HUES6 (cell line): ENCODE measurements around the gene TMEM144.
"Not testable (repeated sequence)": the region's sequence is repeated elsewhere in the genome, so short reads cannot be mapped to it uniquely, and the experiment has no call there.

ENCODE experiments used
- H3K27ac ChIP-seq: 2 replicates; pipeline ENCODE4 v1.7.0; 2013; ENCODE audit warnings: low read depth, mild to moderate bottlenecking, low read length, inconsistent platforms
- H3K27me3 ChIP-seq: 2 replicates; pipeline ENCODE4 v1.6.1; 2013; ENCODE audit warnings: low read length; ENCODE audit not compliant: control insufficient read depth, insufficient read depth
- H3K36me3 ChIP-seq: 2 replicates; pipeline ENCODE4 v1.6.1; 2013; ENCODE audit warnings: low read length; ENCODE audit not compliant: control insufficient read depth, insufficient read depth
- H3K4me1 ChIP-seq: 2 replicates; pipeline ENCODE4 v1.6.1; 2013; ENCODE audit warnings: low read length; ENCODE audit not compliant: control insufficient read depth, insufficient read depth
- H3K4me3 ChIP-seq: 2 replicates; pipeline ENCODE4 v1.5.1; 2013; ENCODE audit warnings: low read depth, low read length
- H3K9ac ChIP-seq: one replicate; pipeline ENCODE4 v1.6.1; 2013; ENCODE audit warnings: mild to moderate bottlenecking, low read length
- H3K9me3 ChIP-seq: 2 replicates; pipeline ENCODE4 v1.6.1; 2013; ENCODE audit warnings: low read depth, low read length; ENCODE audit not compliant: control insufficient read depth, insufficient read depth

TMEM144 gene

DNA sequence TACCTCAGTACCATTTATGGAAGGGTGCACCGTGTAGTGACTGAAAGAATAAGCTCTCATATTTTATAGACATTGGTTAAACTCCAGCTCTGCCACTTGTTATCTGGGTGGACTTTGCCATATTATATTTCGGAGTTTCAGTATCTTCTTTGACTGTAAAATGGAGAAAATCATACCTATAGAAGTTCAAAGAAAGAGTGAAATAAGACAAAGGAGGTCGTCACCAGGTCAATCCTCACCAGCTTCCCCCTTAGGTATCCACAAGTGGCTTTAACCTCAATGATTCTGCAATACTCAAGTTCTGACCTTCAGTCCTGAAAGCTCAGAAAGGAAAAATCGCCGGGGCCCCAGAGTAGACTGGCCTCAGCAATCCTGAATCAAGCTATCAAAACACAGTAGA lies 64.3 kb downstream of the TMEM144 start:
- H3K36me3 ChIP-seq: no peaks in the 10 kb centered on the region
- no peaks in the 10 kb centered on the region for H3K27me3 ChIP-seq
- H3K9me3 ChIP-seq: no peaks in the 10 kb centered on the region
- H3K4me1 ChIP-seq: peaks cover 12% of the 10 kb centered on the region; the same call in 1 of the 2 replicates
- H3K27ac ChIP-seq: no peak overlapping the region
- no peak overlapping the region for H3K4me3 ChIP-seq
- H3K9ac ChIP-seq: no peak overlapping the region

- H3K9ac ChIP-seq: no peak overlapping the region
- H3K27me3 ChIP-seq: no peaks in the 10 kb centered on the region
- H3K9me3 ChIP-seq: no peaks in the 10 kb centered on the region
- H3K27ac ChIP-seq: no peak overlapping the region
- H3K36me3 ChIP-seq: no peaks in the 10 kb centered on the region
- H3K4me1 ChIP-seq: peaks cover 12% of the 10 kb centered on the region; the same call in 1 of the 2 replicates
- no peak overlapping the region for H3K4me3 ChIP-seq
Measured at GRCh38 chr4:158277558-158277957, 67.3 kb downstream of the TMEM144 start.

- not testable (repeated sequence) for H3K27me3 ChIP-seq, H3K36me3 ChIP-seq, H3K9ac ChIP-seq, H3K4me1 ChIP-seq, H3K27ac ChIP-seq, H3K9me3 ChIP-seq, H3K4me3 ChIP-seq
Measured at GRCh38 chr4:158279052-158279451, 68.8 kb downstream of the TMEM144 start.

DNA sequence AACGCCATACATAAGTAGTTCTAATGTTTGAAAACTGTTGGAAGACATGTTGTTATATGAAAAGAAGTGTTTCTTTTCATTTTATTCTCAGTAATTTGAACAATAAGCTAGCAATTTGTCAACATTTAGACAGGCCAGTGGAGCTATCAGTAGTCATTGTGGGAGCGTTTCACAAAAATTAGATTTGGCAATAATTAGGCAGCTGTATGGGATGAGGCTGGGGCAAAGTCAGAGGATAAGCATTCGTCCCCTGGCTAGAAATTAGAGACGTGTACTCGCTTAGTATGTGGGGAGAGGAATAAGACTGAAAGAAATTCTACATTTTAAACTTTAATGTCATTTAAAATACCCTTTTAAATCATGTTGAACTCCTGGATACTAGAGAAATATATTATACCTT lies 70.6 kb downstream of the TMEM144 start:
- Histone ChIP-seq H3K9ac (no peak overlapping the region), H3K4me1 (peaks cover 1% of the 10 kb centered on the region; the same call in 1 of the 2 replicates), H3K9me3 (no peaks in the 10 kb centered on the region), H3K4me3 (no peak overlapping the region), H3K36me3 (no peaks in the 10 kb centered on the region), H3K27me3 (no peaks in the 10 kb centered on the region), H3K27ac (no peak overlapping the region)

DNA sequence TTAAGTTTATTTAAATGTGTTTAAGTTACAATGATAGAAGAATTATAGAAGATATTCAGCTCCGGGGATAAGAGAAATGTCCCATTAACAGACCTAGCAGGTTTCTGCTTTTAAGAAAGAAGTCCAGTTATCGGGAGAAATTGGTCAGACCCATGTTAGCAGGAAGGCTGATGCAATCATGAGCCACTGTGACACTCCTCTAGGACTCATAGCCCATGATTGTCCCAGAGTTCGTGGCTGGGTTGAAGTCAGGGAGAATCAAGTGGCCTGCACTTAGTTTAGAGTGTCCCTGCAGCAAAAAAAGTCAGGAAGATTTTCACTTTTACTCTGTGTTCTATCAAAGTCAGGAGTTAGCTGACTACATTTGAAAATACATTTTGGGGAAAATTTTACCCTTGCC lies 72.0 kb downstream of the TMEM144 start:
- Histone ChIP-seq H3K4me1 (peaks cover 11% of the 10 kb centered on the region; the same call in 1 of the 2 replicates), H3K27me3 (no peaks in the 10 kb centered on the region), H3K9ac (no peak overlapping the region), H3K27ac (no peak overlapping the region), H3K4me3 (no peak overlapping the region), H3K9me3 (no peaks in the 10 kb centered on the region), H3K36me3 (no peaks in the 10 kb centered on the region)

DNA sequence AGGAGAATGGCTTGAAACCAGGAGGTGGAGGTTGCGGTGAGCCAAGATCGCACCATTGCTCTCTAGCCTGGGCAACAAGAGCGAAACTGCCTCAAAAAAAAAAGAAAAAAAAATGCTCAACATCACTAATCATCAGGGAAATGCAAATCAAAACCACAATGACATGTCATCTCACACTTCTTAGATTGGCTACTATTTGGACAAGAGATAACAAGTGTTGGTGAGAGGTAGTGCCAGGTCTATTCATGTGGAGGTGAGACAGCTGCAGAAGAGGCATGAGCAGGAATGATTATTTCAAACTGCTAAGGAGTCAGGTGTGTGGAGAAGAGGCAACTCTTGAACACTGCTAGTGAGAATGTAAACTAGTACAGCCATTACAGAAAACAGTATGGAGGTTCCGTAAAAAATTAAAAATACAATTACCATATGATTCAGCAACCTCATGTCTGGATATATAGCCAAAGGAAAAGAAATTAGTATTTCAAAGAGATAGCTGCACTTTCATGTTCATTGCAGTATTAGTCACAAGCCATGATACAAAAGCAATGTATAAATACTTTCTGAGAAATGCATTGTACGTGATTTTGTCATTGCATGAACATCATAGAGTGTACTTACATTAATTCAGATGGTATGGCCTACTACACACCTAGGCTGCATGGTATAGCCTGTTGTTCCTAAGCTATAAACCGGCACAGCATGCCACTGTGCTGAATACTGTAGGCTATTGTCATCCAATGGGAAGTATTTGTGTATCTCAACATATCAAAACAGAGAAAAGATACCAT lies 75.3 kb downstream of the TMEM144 start:
- no peaks in the 10 kb centered on the region for H3K36me3 ChIP-seq
- H3K27ac ChIP-seq: no peak overlapping the region
- H3K4me1 ChIP-seq: peaks cover 12% of the 10 kb centered on the region; the same call in 1 of the 2 replicates
- no peaks in the 10 kb centered on the region for H3K9me3 ChIP-seq
- no peaks in the 10 kb centered on the region for H3K27me3 ChIP-seq
- H3K9ac ChIP-seq: no peak overlapping the region
- H3K4me3 ChIP-seq: no peak overlapping the region

GRCh38 chr4:158290912-158291311 lies 80.6 kb downstream of the TMEM144 start:
- Histone ChIP-seq H3K36me3 (no peaks in the 10 kb centered on the region), H3K9me3 (peaks cover 11% of the 10 kb centered on the region), H3K27ac (no peak overlapping the region), H3K4me1 (peaks cover 34% of the 10 kb centered on the region; the same call in 1 of the 2 replicates), H3K4me3 (no peak overlapping the region), H3K27me3 (peaks cover 15% of the 10 kb centered on the region; the same call in 1 of the 2 replicates), H3K9ac (no peak overlapping the region)

DNA sequence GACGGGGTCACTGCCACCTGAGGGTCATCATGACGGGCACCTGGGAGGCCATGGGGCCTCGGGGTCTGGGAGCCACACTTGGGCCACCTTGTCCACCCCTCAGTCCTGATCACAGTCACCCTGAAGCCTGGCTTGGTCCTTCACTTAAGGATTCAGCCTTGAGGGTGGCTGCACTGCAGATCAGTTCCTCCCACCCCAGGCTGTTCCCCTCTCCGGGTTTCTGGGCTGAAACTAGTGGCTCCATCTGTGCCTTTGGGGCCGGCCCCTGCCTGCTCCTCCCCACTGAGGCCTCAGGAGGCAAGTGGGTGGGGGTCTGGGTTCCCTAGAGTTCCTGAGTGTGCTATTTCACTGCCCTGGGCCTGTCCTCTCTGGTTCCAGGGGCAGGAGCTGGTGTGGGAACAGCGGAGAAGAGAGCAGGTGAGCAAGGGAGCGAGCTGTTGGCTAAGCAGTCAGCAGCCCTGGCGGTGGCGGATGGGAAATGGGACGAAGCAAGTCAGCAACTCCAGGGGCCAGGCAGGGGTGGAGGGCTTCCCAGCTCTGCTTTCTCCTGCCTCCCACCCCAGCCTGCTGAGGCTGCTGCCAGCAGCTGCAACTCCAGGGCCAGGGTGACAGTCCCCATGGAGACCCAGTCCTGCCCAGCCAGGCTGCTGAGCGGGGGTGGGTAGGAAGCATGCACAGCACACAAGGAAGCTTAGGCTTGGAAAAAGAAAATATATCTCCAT lies 81.2 kb downstream of the TMEM144 start:
- peaks cover 18% of the 10 kb centered on the region; the same call in 1 of the 2 replicates for H3K27me3 ChIP-seq
- peak overlapping the region; percentile 17 for H3K9ac ChIP-seq
- no peak overlapping the region; the same call in 1 of the 2 replicates for H3K27ac ChIP-seq
- no peaks in the 10 kb centered on the region for H3K36me3 ChIP-seq
- peak overlapping the region; percentile 0; the same call in 1 of the 2 replicates for H3K4me3 ChIP-seq
- peaks cover 11% of the 10 kb centered on the region for H3K9me3 ChIP-seq
- H3K4me1 ChIP-seq: peaks cover 31% of the 10 kb centered on the region; the same call in 1 of the 2 replicates

GRCh38 chr4:158292156-158292555 lies 81.9 kb downstream of the TMEM144 start:
- H3K4me3 ChIP-seq: peak overlapping the region; percentile 0; the same call in 1 of the 2 replicates
- peaks cover 26% of the 10 kb centered on the region; the same call in 1 of the 2 replicates for H3K4me1 ChIP-seq
- H3K9ac ChIP-seq: no peak overlapping the region
- peaks cover 11% of the 10 kb centered on the region for H3K9me3 ChIP-seq
- no peak overlapping the region for H3K27ac ChIP-seq
- H3K36me3 ChIP-seq: no peaks in the 10 kb centered on the region
- H3K27me3 ChIP-seq: peaks cover 24% of the 10 kb centered on the region; the same call in 1 of the 2 replicates

DNA sequence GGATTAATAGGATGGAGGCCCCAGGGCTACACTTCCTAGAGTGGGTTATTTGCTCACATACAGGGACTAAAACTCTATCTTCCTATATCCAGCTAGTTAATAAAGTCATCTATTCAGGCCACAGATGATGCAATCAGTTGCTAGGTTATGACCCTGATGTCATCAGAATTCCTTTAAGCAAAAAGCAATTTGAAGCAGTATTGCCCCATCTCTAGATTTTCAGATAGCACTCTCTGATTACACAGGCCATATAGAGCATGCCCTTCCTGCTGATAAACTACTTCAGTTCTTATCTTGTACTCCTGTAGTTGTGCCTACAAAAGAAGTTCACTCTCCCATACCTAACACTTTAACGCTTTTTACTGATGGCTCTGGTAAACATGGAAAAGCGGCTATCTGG lies 84.8 kb downstream of the TMEM144 start:
- Histone ChIP-seq H3K9me3 (peaks cover 11% of the 10 kb centered on the region), H3K9ac (no peak overlapping the region), H3K4me3 (no peak overlapping the region), H3K27me3 (peaks cover 36% of the 10 kb centered on the region; the same call in 1 of the 2 replicates), H3K36me3 (no peaks in the 10 kb centered on the region), H3K27ac (no peak overlapping the region), H3K4me1 (peaks cover 27% of the 10 kb centered on the region; the same call in 1 of the 2 replicates)

DNA sequence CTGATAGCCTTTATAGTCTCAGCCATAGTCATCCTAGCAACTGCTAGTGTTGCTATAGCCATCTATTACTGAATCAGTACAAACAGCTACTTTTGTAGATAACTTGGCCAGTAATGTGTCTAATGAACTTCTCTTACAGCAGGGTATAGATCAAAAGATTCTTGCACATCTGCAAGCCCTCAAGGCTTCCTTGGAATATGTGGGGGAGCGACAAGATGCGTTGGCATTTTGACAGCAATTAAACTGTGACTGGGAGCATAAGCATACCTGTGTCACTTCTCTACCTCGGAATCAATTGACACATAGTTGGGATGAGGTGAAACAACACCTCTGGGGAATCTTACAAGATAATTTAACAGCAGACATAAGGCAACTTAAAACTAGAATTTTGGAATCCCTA lies 87.6 kb downstream of the TMEM144 start:
- Histone ChIP-seq H3K4me3 (no peak overlapping the region), H3K36me3 (no peaks in the 10 kb centered on the region), H3K27ac (no peak overlapping the region), H3K4me1 (peaks cover 29% of the 10 kb centered on the region; the same call in 1 of the 2 replicates), H3K27me3 (peaks cover 40% of the 10 kb centered on the region; the same call in 1 of the 2 replicates), H3K9me3 (peaks cover 11% of the 10 kb centered on the region), H3K9ac (no peak overlapping the region)
